A549 (cell line): Measurements from ENCODE around the gene DAB1.

Experiments used
- CEBPB ChIP-seq, 2 experiments: fragments of >200 bp in 1 of 2; sonication (Bioruptor Twin) in 1 of 2; formaldehyde crosslinking in 1 of 2; IDR thresholded peaks; 2 replicates each; pipeline ENCODE4 v1.6.1; 2012 to 2016
- CTCF ChIP-seq: fragments of >200 bp; sonication (Bioruptor Twin); formaldehyde crosslinking; IDR thresholded peaks from 3 replicates; pipeline ENCODE4 v1.5.1; 2016
- EP300 ChIP-seq, 2 experiments: fragments of >200 bp; sonication (Bioruptor Twin); formaldehyde crosslinking; IDR thresholded peaks; 2 replicates in 1 of 2; 3 replicates in 1 of 2; pipeline ENCODE4 v1.6.1; 2016 to 2017
- FOSB ChIP-seq: fragments of 250-450 bp; sonication (Bioruptor Pico); IDR thresholded peaks from 2 replicates; pipeline ENCODE4 v1.5.0; 2020; ENCODE audit warnings: mild to moderate bottlenecking, moderate library complexity
- HDAC2 ChIP-seq: fragments of 200-600 bp; sonication (generic); IDR thresholded peaks from 2 replicates; pipeline ENCODE4 v1.6.1; 2016
- JUN ChIP-seq, 2 experiments: fragments of >200 bp; sonication (Bioruptor Twin); formaldehyde crosslinking; IDR thresholded peaks; 2 replicates in 1 of 2; 3 replicates in 1 of 2; pipeline ENCODE4 v1.6.1; 2016 to 2017
- KDM1A ChIP-seq: fragments of 200-600 bp; sonication (generic); IDR thresholded peaks from 2 replicates; pipeline ENCODE4 v1.6.1; 2016; ENCODE audit warnings: low read depth, mild to moderate bottlenecking
- KDM5A ChIP-seq: fragments of 200-600 bp; sonication (generic); IDR thresholded peaks from 2 replicates; pipeline ENCODE4 v1.6.1; 2016; ENCODE audit warnings: antibody characterized with exemption, mild to moderate bottlenecking
- MAZ ChIP-seq: fragments of 150-350 bp; IDR thresholded peaks from 2 replicates; pipeline ENCODE4 v1.6.1; 2014; ENCODE audit warnings: antibody characterized with exemption, low read depth, low read length, borderline replicate concordance
- NFE2L2 ChIP-seq: fragments of 150-350 bp; conservative IDR thresholded peaks from 2 replicates; pipeline ENCODE4 v1.6.1; 2014; ENCODE audit warnings: low read length
- POLR2A ChIP-seq: IDR thresholded peaks from 2 replicates; pipeline ENCODE4 v1.6.1; 2012; ENCODE audit warnings: mild to moderate bottlenecking, low read length
- RAD21 ChIP-seq, 2 experiments: fragments of >200 bp in 1 of 2; sonication (Bioruptor Twin) in 1 of 2; formaldehyde crosslinking in 1 of 2; IDR thresholded peaks in 1 of 2; conservative IDR thresholded peaks in 1 of 2; 2 replicates in 1 of 2; 3 replicates in 1 of 2; pipeline ENCODE4 v1.6.1; 2012 to 2018; ENCODE audit warnings: inconsistent platforms in 1 of 2
- SMC3 ChIP-seq: fragments of >200 bp; sonication (Bioruptor Twin); formaldehyde crosslinking; IDR thresholded peaks from 3 replicates; pipeline ENCODE4 v1.6.1; 2018; ENCODE audit warnings: inconsistent platforms
- SREBF2 ChIP-seq: fragments of 450-650 bp; IDR thresholded peaks from 2 replicates; pipeline ENCODE4 v1.6.1; 2014; ENCODE audit warnings: mild to moderate bottlenecking, moderate library complexity

GRCh38 chr1:57134803-57135202 lies 289.1 kb downstream of the DAB1 start:
- TF ChIP-seq SREBF2: no peak
- no peak for TF ChIP-seq CTCF
- no peak for TF ChIP-seq JUN (IDR thresholded peaks at IDR 0.05)
- no peak for TF ChIP-seq KDM5A
- no peak for TF ChIP-seq MAZ
- no peak for TF ChIP-seq KDM1A
- no peak for TF ChIP-seq FOSB (CRISPR knock-in tag)
- TF ChIP-seq RAD21 (conservative IDR thresholded peaks at IDR 0.05 in 1 of 2, IDR thresholded peaks at IDR 0.05 in 1 of 2): no peak
- TF ChIP-seq POLR2A: no peak
- no peak for TF ChIP-seq NFE2L2
- no peak for TF ChIP-seq EP300 (IDR thresholded peaks at IDR 0.05)
- no peak for TF ChIP-seq SMC3
- no peak for TF ChIP-seq CEBPB (IDR thresholded peaks at IDR 0.05)
- no peak for TF ChIP-seq HDAC2
